Neural crest cell (in vitro differentiated cells): ENCODE results near the gene OR5C1. TPM values are rescaled to one million over a fixed set of nuclear protein-coding genes. Genes with fewer than 3 reads are reported as not detected.
"Not testable (repeated sequence)": the region's sequence is repeated elsewhere in the genome, so short reads cannot be mapped to it uniquely, and the experiment has no call there.

Experiments used
- DNase-seq: peaks from one replicate; pipeline ENCODE4 v3.0.0; 2021; ENCODE audit warnings: low read depth, mixed read lengths, low spot score
- H3K27ac Mint-ChIP-seq: one replicate; pipeline ENCODE4 v1.8.0; 2021; ENCODE audit warnings: mild to moderate bottlenecking, mixed read lengths; ENCODE audit not compliant: unreplicated experiment
- H3K27me3 Mint-ChIP-seq: 2 replicates; pipeline ENCODE4 v1.8.0; 2021; ENCODE audit warnings: low read depth, mild to moderate bottlenecking, mixed read lengths
- H3K36me3 Mint-ChIP-seq: 2 replicates; pipeline ENCODE4 v1.8.0; 2021; ENCODE audit warnings: low read depth, mild to moderate bottlenecking, mixed read lengths
- H3K4me1 Mint-ChIP-seq: 2 replicates; pipeline ENCODE4 v1.8.0; 2021; ENCODE audit warnings: mixed read lengths
- H3K4me3 Mint-ChIP-seq: one replicate; pipeline ENCODE4 v1.8.0; 2021; ENCODE audit warnings: mild to moderate bottlenecking, mixed read lengths
- H3K9me3 Mint-ChIP-seq: 2 replicates; pipeline ENCODE4 v1.8.0; 2021; ENCODE audit warnings: mixed read lengths
- CTCF ChIP-seq: fragments of 200-600 bp; sonication (generic); conservative IDR thresholded peaks from 2 replicates; pipeline ENCODE4 v1.5.0; 2021; ENCODE audit warnings: antibody characterized with exemption, mild to moderate bottlenecking
- total RNA-seq: library from RNA; stranded (reverse); gene quantifications from 2 replicates; pipeline ENCODE4 v1.2.1, GENCODE V29; 2021

Gene OR5C1
- total RNA-seq, 1 donor from 2014 or later = not detected

DNA sequence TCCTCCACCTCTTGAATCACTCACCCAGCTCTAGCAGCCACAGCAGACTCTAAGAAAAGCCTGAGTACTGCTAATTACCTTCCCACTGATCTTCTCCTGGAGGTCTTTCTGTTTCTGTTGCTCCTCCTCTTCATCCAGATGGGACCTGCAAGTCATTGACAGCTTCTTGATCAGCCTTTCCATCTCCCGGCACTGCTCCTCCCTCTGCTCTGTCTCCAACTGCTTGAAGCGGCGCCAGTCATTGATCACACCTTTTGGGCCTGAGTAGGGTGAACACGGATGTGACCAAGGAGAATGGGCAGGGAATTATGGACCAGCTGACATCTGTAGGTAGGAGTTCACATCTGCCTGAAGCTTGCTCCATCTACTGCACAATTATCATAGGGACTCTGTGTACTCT is 34.2 kb downstream of the OR5C1 start:
- Mint-ChIP-seq H3K27ac (no peak overlapping the region), H3K27me3 (peaks cover 3% of the 10 kb centered on the region), H3K4me3 (no peak overlapping the region), H3K36me3 (no peaks in the 10 kb centered on the region), H3K4me1 (peaks cover 18% of the 10 kb centered on the region), H3K9me3 (no peaks in the 10 kb centered on the region)
- DNase-seq = no peak
- TF ChIP-seq CTCF = no peak

DNA sequence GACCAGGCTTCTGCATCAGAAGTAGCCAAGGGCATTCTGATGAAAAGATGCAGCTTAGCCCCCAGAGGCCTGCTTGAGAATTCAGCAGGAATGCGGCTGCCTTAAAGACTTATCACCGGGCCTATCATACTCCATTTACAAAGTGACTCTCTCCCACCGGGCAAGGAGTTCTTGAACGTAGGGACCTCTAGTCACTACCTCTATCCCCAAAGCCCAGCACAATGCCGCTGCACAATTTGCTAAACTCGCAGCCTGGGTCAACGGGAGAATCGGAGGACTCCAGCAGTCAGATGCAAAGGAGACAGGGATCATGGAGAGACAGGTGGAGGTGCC is 39.0 kb downstream of the OR5C1 start:
- TF ChIP-seq CTCF = peak; percentile 18
- Mint-ChIP-seq H3K27me3 (peaks cover 6% of the 10 kb centered on the region), H3K4me1 (peaks cover 22% of the 10 kb centered on the region), H3K36me3 (no peaks in the 10 kb centered on the region), H3K27ac (peak overlapping the region; percentile 98), H3K4me3 (peak overlapping the region; percentile 100), H3K9me3 (no peaks in the 10 kb centered on the region)
- no peak for DNase-seq

- H3K4me1 Mint-ChIP-seq = peaks cover 22% of the 10 kb centered on the region
- H3K27ac Mint-ChIP-seq = peak overlapping the region; percentile 98
- not testable (repeated sequence) for H3K36me3 Mint-ChIP-seq, H3K9me3 Mint-ChIP-seq, DNase-seq, H3K27me3 Mint-ChIP-seq
- peak overlapping the region; percentile 100 for H3K4me3 Mint-ChIP-seq
Measured at GRCh38 chr9:122828965-122829284, 40.2 kb downstream of the OR5C1 start.

GRCh38 chr9:122832194-122832593 is 43.5 kb downstream of the OR5C1 start:
- H3K9me3 Mint-ChIP-seq = no peaks in the 10 kb centered on the region
- H3K27ac Mint-ChIP-seq = peak overlapping the region; percentile 44
- TF ChIP-seq CTCF = no peak
- peaks cover 6% of the 10 kb centered on the region for H3K27me3 Mint-ChIP-seq
- H3K36me3 Mint-ChIP-seq = no peaks in the 10 kb centered on the region
- DNase-seq = no peak
- peaks cover 17% of the 10 kb centered on the region for H3K4me1 Mint-ChIP-seq
- H3K4me3 Mint-ChIP-seq = no peak overlapping the region

DNA sequence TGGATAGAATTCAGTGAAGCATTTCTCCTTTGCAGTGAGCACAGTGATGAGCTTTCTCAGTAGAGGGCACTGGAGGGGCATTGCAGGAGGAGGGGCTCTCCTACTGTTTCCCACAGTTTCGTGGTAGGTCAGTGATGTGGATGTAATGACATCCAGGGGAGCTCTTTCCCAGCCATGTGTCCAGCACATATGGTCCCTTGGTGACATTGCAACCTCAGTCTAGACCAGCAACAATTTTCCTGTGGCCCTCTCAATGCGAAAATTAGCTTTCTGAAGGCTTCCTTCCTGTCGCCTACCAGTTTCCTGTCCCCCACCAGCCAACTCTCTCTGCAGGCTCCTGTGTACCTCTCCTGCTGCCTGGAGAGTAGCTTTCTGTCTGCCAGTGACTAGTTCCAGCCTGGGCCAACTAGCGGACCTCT is 46.6 kb downstream of the OR5C1 start:
- Mint-ChIP-seq H3K4me1 (peaks cover 12% of the 10 kb centered on the region), H3K36me3 (no peaks in the 10 kb centered on the region), H3K27ac (no peak overlapping the region), H3K4me3 (no peak overlapping the region), H3K9me3 (no peaks in the 10 kb centered on the region), H3K27me3 (peaks cover 4% of the 10 kb centered on the region)
- no peak for DNase-seq
- TF ChIP-seq CTCF = no peak

- no peaks in the 10 kb centered on the region for H3K36me3 Mint-ChIP-seq
- DNase-seq = no peak
- H3K4me3 Mint-ChIP-seq = no peak overlapping the region
- H3K4me1 Mint-ChIP-seq = peaks cover 12% of the 10 kb centered on the region
- H3K27me3 Mint-ChIP-seq = peaks cover 10% of the 10 kb centered on the region
- TF ChIP-seq CTCF = no peak
- H3K27ac Mint-ChIP-seq = no peak overlapping the region
- H3K9me3 Mint-ChIP-seq = peaks cover 2% of the 10 kb centered on the region
Measured at GRCh38 chr9:122837266-122837850, 48.6 kb downstream of the OR5C1 start.

GRCh38 chr9:122838441-122838840 is 49.7 kb downstream of the OR5C1 start:
- peaks cover 12% of the 10 kb centered on the region for H3K4me1 Mint-ChIP-seq
- H3K9me3 Mint-ChIP-seq, H3K27ac Mint-ChIP-seq, DNase-seq, H3K36me3 Mint-ChIP-seq, H3K4me3 Mint-ChIP-seq: not testable (repeated sequence)
- H3K27me3 Mint-ChIP-seq = peaks cover 10% of the 10 kb centered on the region
